Gastrocnemius medialis (tissue), 4 donors: ENCODE data around the gene SGIP1. TPM values are rescaled to one million over a fixed set of nuclear protein-coding genes. Genes with fewer than 3 reads are reported as not detected.

Source experiments
- ATAC-seq, 2 donors: fragments of 150-250 bp; one replicate each; pipeline ENCODE4 v1.9.1; 2016
- DNase-seq, 2 donors: peaks; one replicate each; pipeline ENCODE4 v3.0.0-alpha.2; 2019
- H3K27ac ChIP-seq, 4 donors: fragments of 200-600 bp; sonication (generic); 1 replicate in 1 of 4; 2 replicates in 3 of 4; pipeline ENCODE4 v1.5.1; 2016 to 2018; ENCODE audit warnings: mild to moderate bottlenecking in 2 of 4, moderate library complexity in 1 of 4
- H3K27me3 ChIP-seq, 3 donors: fragments of 200-600 bp; sonication (generic) in 2 of 3; 1 replicate in 1 of 3; 2 replicates in 2 of 3; pipeline versions ENCODE4 v1.5.1 to v1.6.0; 2016 to 2019; ENCODE audit warnings: mild to moderate bottlenecking in 1 of 3, moderate library complexity in 1 of 3
- H3K36me3 ChIP-seq, 2 donors: fragments of 200-600 bp; sonication (generic) in 1 of 2; one replicate each; pipeline ENCODE4 v1.5.1; 2017 to 2018
- H3K4me1 ChIP-seq, 2 donors: fragments of 200-600 bp; sonication (generic) in 1 of 2; one replicate each; pipeline ENCODE4 v1.5.1; 2016 to 2017; ENCODE audit warnings: mild to moderate bottlenecking in 2 of 2
- H3K4me3 ChIP-seq, 4 donors: fragments of 200-600 bp; sonication (generic) in 3 of 4; 1 replicate in 1 of 4; 2 replicates in 3 of 4; pipeline ENCODE4 v1.5.1; 2016 to 2019; ENCODE audit warnings: mild to moderate bottlenecking in 2 of 4
- H3K9me3 ChIP-seq, 3 donors: fragments of 200-600 bp; sonication (generic) in 2 of 3; 1 replicate in 1 of 3; 2 replicates in 2 of 3; pipeline ENCODE4 v1.5.1; 2016 to 2019
- CTCF ChIP-seq, 5 experiments: fragments of 450-650 bp in 3 of 5; fragments of 200-600 bp in 2 of 5; sonication (generic) in 2 of 5; IDR thresholded peaks in 4 of 5; conservative IDR thresholded peaks in 1 of 5; 1 replicate in 4 of 5; 2 replicates in 1 of 5; pipeline ENCODE4 v1.5.1; 2016 to 2019; ENCODE audit warnings: antibody characterized with exemption in 5 of 5, mild to moderate bottlenecking in 3 of 5, moderate library complexity in 3 of 5
- POLR2A ChIP-seq, 2 donors: fragments of 450-650 bp; IDR thresholded peaks; one replicate each; pipeline ENCODE4 v1.6.1; 2017; ENCODE audit warnings: antibody characterized with exemption in 2 of 2, mild to moderate bottlenecking in 2 of 2, moderate library complexity in 2 of 2
- in situ Hi-C, 4 donors: fragments of 200-750 bp; cut with MboI; loops; one replicate each; pipeline versions ENCODE4 v1.15.0 to v1.8.0; 2017; ENCODE audit warnings: low sequenced_read_pairs in 4 of 4
- intact Hi-C: fragments of 100-400 bp; cut with DNase I; formaldehyde crosslinking; loops from one replicate; pipeline ENCODE4 v1.15.1; 2023; ENCODE audit warnings: low total_unique reads
- total RNA-seq, 4 donors: library from RNA; depleted of rRNA; stranded (reverse); fragments of >200 nt; gene quantifications; one replicate each; pipeline versions ENCODE4 v1.1.0 to v1.2.3, GENCODE V29; 2016

The SGIP1 gene
- total RNA-seq, 4 donors from 2014 or later = 2.5 to 7.1 (median 2.9) TPM

DNA sequence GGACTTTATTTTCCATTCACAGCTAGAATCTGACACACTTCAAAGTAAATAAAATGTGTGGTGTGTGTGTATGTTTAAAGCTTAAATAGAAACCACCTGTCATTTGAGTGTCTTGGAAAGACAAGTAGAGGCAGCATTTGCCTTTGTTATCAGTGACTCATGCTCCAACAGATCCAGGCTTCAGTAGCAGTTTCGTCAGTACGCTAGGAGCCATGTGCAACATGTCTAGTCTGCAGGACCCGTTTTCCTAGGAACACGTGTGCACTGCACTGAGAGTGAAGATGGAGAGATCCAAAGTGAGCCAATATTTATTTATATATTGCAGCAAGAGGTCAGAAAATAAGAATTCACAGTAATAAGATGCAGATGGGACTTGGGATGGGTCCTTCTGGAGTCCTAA is 41.8 kb downstream of the SGIP1 start:
- ATAC-seq = no peak
- no peaks in the 10 kb centered on the region for H3K4me1 ChIP-seq
- DNase-seq = no peak

DNA sequence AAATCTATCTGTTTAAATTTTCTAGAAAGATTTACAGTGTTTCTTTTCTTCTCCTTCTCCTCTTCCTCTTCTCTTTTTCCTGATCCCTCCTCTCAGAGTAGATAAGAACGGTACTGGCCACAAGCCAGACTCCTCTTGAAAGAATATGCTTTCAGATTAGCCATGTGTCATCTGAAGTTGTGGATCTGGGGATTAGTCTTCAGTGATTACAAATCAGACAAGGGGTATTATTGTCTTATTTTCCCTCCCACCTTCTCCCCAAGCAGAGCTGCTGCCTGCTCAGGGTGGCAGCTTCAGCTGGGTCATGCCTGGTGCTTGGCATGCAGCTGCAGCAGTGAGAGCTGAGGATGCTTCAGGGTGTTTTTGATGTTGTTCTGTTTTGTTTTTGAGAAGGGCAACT is 42.7 kb downstream of the SGIP1 start:
- Histone ChIP-seq H3K4me1 (no peaks in the 10 kb centered on the region), H3K9me3 (no peaks in the 10 kb centered on the region), H3K27ac (no peak overlapping the region), H3K4me3 (no peak overlapping the region), H3K36me3 (no peaks in the 10 kb centered on the region), H3K27me3 (no peaks in the 10 kb centered on the region)
- intact Hi-C loops (no loop called here), in situ Hi-C loops (no loop called here)
- DNase-seq = no peak
- no peak for ATAC-seq
- TF ChIP-seq POLR2A (IDR thresholded peaks at IDR 0.05) (no peak), CTCF (IDR thresholded peaks at IDR 0.05 in 4 of 5, conservative IDR thresholded peaks at IDR 0.05 in 1 of 5) (no peak)

More for the DNA sequence above, 41.8 kb downstream of the SGIP1 start:
- in situ Hi-C loops = no loop called here
- intact Hi-C loops = no loop called here
- Histone ChIP-seq H3K4me3 (no peak overlapping the region), H3K27me3 (no peaks in the 10 kb centered on the region), H3K36me3 (no peaks in the 10 kb centered on the region), H3K9me3 (no peaks in the 10 kb centered on the region), H3K27ac (no peak overlapping the region)
- TF ChIP-seq POLR2A (IDR thresholded peaks at IDR 0.05) = no peak
- no peak for TF ChIP-seq CTCF (IDR thresholded peaks at IDR 0.05 in 4 of 5, conservative IDR thresholded peaks at IDR 0.05 in 1 of 5)

- Histone ChIP-seq H3K27me3 (no peaks in the 10 kb centered on the region), H3K36me3 (no peaks in the 10 kb centered on the region), H3K27ac (no peak overlapping the region), H3K4me1 (no peaks in the 10 kb centered on the region), H3K9me3 (no peaks in the 10 kb centered on the region), H3K4me3 (no peak overlapping the region)
- in situ Hi-C loops (no loop called here), intact Hi-C loops (no loop called here)
- no peak for ATAC-seq
- no peak for TF ChIP-seq POLR2A (IDR thresholded peaks at IDR 0.05)
- TF ChIP-seq CTCF (IDR thresholded peaks at IDR 0.05 in 4 of 5, conservative IDR thresholded peaks at IDR 0.05 in 1 of 5) = no peak
- no peak for DNase-seq
Measured at GRCh38 chr1:66578841-66579240, 44.9 kb downstream of the SGIP1 start.

- no peak for TF ChIP-seq CTCF (IDR thresholded peaks at IDR 0.05 in 4 of 5, conservative IDR thresholded peaks at IDR 0.05 in 1 of 5)
- no peak for TF ChIP-seq POLR2A (IDR thresholded peaks at IDR 0.05)
- no peaks in the 10 kb centered on the region for H3K27me3 ChIP-seq
- peaks cover 0 to 2% of the 10 kb centered on the region in 2 donors for H3K4me1 ChIP-seq
- intact Hi-C loops = no loop called here
- in situ Hi-C loops = no loop called here
- DNase-seq (no peak), ATAC-seq (no peak)
- no peaks in the 10 kb centered on the region for H3K9me3 ChIP-seq
- no peak overlapping the region for H3K27ac ChIP-seq
- H3K36me3 ChIP-seq = no peaks in the 10 kb centered on the region
- H3K4me3 ChIP-seq = no peak overlapping the region
Measured at GRCh38 chr1:66580081-66580480, 46.1 kb downstream of the SGIP1 start.

GRCh38 chr1:66583021-66583420 is 49.1 kb downstream of the SGIP1 start:
- in situ Hi-C loops = no loop called here

More at GRCh38 chr1:66583021-66583420, 49.1 kb downstream of the SGIP1 start:
- H3K4me3 ChIP-seq = no peak overlapping the region
- H3K27ac ChIP-seq = no peak overlapping the region
- H3K27me3 ChIP-seq = no peaks in the 10 kb centered on the region
- H3K36me3 ChIP-seq = no peaks in the 10 kb centered on the region
- peaks cover 0 to 7% of the 10 kb centered on the region in 2 donors for H3K4me1 ChIP-seq
- no peak for ATAC-seq
- intact Hi-C loops = no loop called here
- TF ChIP-seq POLR2A (IDR thresholded peaks at IDR 0.05) = no peak
- no peak for TF ChIP-seq CTCF (IDR thresholded peaks at IDR 0.05 in 4 of 5, conservative IDR thresholded peaks at IDR 0.05 in 1 of 5)
- no peak for DNase-seq
- H3K9me3 ChIP-seq = no peaks in the 10 kb centered on the region
